ACC112 (cell line): ENCODE measurements around the gene C17orf67.

Source experiments
- H2AFZ ChIP-seq: fragments of 200-600 bp; sonication (generic); one replicate; pipeline ENCODE4 v1.6.0; 2017; ENCODE audit warnings: antibody characterized with exemption, low read length; ENCODE audit not compliant: unreplicated experiment
- H3K27ac ChIP-seq: fragments of 200-600 bp; sonication (generic); 2 replicates; pipeline ENCODE4 v1.5.1; 2014; ENCODE audit warnings: low read depth, mild to moderate bottlenecking, antibody characterized with exemption, low read length, moderate library complexity
- H3K27me3 ChIP-seq: fragments of 200-600 bp; sonication (generic); 2 replicates; pipeline ENCODE4 v1.6.1; 2014; ENCODE audit warnings: mild to moderate bottlenecking, antibody characterized with exemption, low read length, moderate library complexity, mixed read lengths; ENCODE audit not compliant: insufficient read depth
- H3K36me3 ChIP-seq: fragments of 200-600 bp; sonication (generic); 2 replicates; pipeline ENCODE4 v1.6.1; 2016; ENCODE audit warnings: mild to moderate bottlenecking, antibody characterized with exemption, low read length, moderate library complexity, mixed read lengths; ENCODE audit not compliant: insufficient read depth
- H3K4me1 ChIP-seq: fragments of 200-600 bp; sonication (generic); one replicate; pipeline ENCODE4 v1.6.1; 2016; ENCODE audit warnings: low read length, mixed read lengths; ENCODE audit not compliant: insufficient read depth, unreplicated experiment, control insufficient read depth
- H3K4me3 ChIP-seq: fragments of 200-600 bp; sonication (generic); 2 replicates; pipeline ENCODE4 v1.5.1; 2014; ENCODE audit warnings: mild to moderate bottlenecking, low read depth, low read length
- H3K79me2 ChIP-seq: fragments of 200-600 bp; sonication (generic); one replicate; pipeline ENCODE4 v1.6.0; 2016; ENCODE audit warnings: low read length; ENCODE audit not compliant: control insufficient read depth, unreplicated experiment, insufficient read depth

The C17orf67 gene

GRCh38 chr17:56833057-56833808 is 487 bp downstream of the C17orf67 start:
- Histone ChIP-seq H3K79me2 (peaks cover 40% of the 10 kb centered on the region), H3K4me3 (peak overlapping the region; percentile 83), H3K27me3 (no peaks in the 10 kb centered on the region), H3K36me3 (no peaks in the 10 kb centered on the region), H2AFZ (peak overlapping the region; percentile 87), H3K4me1 (peaks cover 19% of the 10 kb centered on the region), H3K27ac (peak overlapping the region; percentile 49; the same call in 1 of the 2 replicates)

GRCh38 chr17:56832446-56832845 is 1.3 kb downstream of the C17orf67 start:
- Histone ChIP-seq H2AFZ (no peak overlapping the region), H3K27ac (no peak overlapping the region), H3K79me2 (peaks cover 40% of the 10 kb centered on the region), H3K36me3 (no peaks in the 10 kb centered on the region), H3K4me1 (peaks cover 19% of the 10 kb centered on the region), H3K4me3 (peak overlapping the region; percentile 83), H3K27me3 (no peaks in the 10 kb centered on the region)

GRCh38 chr17:56831369-56832095 is 2.2 kb downstream of the C17orf67 start:
- Histone ChIP-seq H2AFZ (no peak overlapping the region), H3K36me3 (no peaks in the 10 kb centered on the region), H3K79me2 (peaks cover 40% of the 10 kb centered on the region), H3K4me1 (peaks cover 19% of the 10 kb centered on the region), H3K27me3 (no peaks in the 10 kb centered on the region), H3K4me3 (peak overlapping the region; percentile 83; the same call in 1 of the 2 replicates), H3K27ac (no peak overlapping the region)

- H2AFZ ChIP-seq = no peak overlapping the region
- H3K36me3 ChIP-seq = no peaks in the 10 kb centered on the region
- no peaks in the 10 kb centered on the region for H3K27me3 ChIP-seq
- no peak overlapping the region for H3K4me3 ChIP-seq
- peaks cover 17% of the 10 kb centered on the region for H3K4me1 ChIP-seq
- no peak overlapping the region for H3K27ac ChIP-seq
- peaks cover 38% of the 10 kb centered on the region for H3K79me2 ChIP-seq
Measured at GRCh38 chr17:56830726-56831368, 2.9 kb downstream of the C17orf67 start.

- H2AFZ ChIP-seq = no peak overlapping the region
- no peak overlapping the region for H3K4me3 ChIP-seq
- no peaks in the 10 kb centered on the region for H3K4me1 ChIP-seq
- H3K36me3 ChIP-seq = no peaks in the 10 kb centered on the region
- H3K79me2 ChIP-seq = peaks cover 11% of the 10 kb centered on the region
- H3K27ac ChIP-seq = no peak overlapping the region
- H3K27me3 ChIP-seq = no peaks in the 10 kb centered on the region
Measured at GRCh38 chr17:56826611-56827414, 6.9 kb downstream of the C17orf67 start.

GRCh38 chr17:56824503-56824902 is 9.2 kb downstream of the C17orf67 start:
- H3K4me1 ChIP-seq = no peaks in the 10 kb centered on the region
- no peak overlapping the region for H3K4me3 ChIP-seq
- no peak overlapping the region for H2AFZ ChIP-seq
- H3K27ac ChIP-seq = no peak overlapping the region
- no peaks in the 10 kb centered on the region for H3K27me3 ChIP-seq
- no peaks in the 10 kb centered on the region for H3K36me3 ChIP-seq
- H3K79me2 ChIP-seq = no peaks in the 10 kb centered on the region

GRCh38 chr17:56823848-56824247 is 9.9 kb downstream of the C17orf67 start:
- Histone ChIP-seq H3K27ac (no peak overlapping the region), H3K36me3 (no peaks in the 10 kb centered on the region), H3K4me3 (no peak overlapping the region), H2AFZ (no peak overlapping the region), H3K79me2 (no peaks in the 10 kb centered on the region), H3K4me1 (no peaks in the 10 kb centered on the region), H3K27me3 (no peaks in the 10 kb centered on the region)

GRCh38 chr17:56822725-56823124 is 11.0 kb downstream of the C17orf67 start:
- Histone ChIP-seq H3K4me1 (no peaks in the 10 kb centered on the region), H2AFZ (no peak overlapping the region), H3K36me3 (no peaks in the 10 kb centered on the region), H3K27ac (no peak overlapping the region), H3K79me2 (no peaks in the 10 kb centered on the region), H3K27me3 (no peaks in the 10 kb centered on the region), H3K4me3 (no peak overlapping the region)

- H2AFZ ChIP-seq = no peak overlapping the region
- H3K4me1 ChIP-seq = no peaks in the 10 kb centered on the region
- H3K79me2 ChIP-seq = no peaks in the 10 kb centered on the region
- no peaks in the 10 kb centered on the region for H3K36me3 ChIP-seq
- no peaks in the 10 kb centered on the region for H3K27me3 ChIP-seq
- no peak overlapping the region for H3K4me3 ChIP-seq
- no peak overlapping the region for H3K27ac ChIP-seq
Measured at GRCh38 chr17:56821847-56822534, 11.7 kb downstream of the C17orf67 start.

- Histone ChIP-seq H3K27ac (no peak overlapping the region), H2AFZ (no peak overlapping the region), H3K4me3 (no peak overlapping the region), H3K27me3 (no peaks in the 10 kb centered on the region), H3K36me3 (no peaks in the 10 kb centered on the region), H3K4me1 (no peaks in the 10 kb centered on the region), H3K79me2 (no peaks in the 10 kb centered on the region)
Measured at GRCh38 chr17:56820207-56820606, 13.5 kb downstream of the C17orf67 start.
